ENCODE data around the gene FAM78B. TPM values are rescaled to one million over a fixed set of nuclear protein-coding genes. Genes with fewer than 3 reads are reported as not detected.

FAM78B gene
- total RNA-seq, 2 experiments from 2014 or later, result 0.11 TPM; not detected in 1

DNA sequence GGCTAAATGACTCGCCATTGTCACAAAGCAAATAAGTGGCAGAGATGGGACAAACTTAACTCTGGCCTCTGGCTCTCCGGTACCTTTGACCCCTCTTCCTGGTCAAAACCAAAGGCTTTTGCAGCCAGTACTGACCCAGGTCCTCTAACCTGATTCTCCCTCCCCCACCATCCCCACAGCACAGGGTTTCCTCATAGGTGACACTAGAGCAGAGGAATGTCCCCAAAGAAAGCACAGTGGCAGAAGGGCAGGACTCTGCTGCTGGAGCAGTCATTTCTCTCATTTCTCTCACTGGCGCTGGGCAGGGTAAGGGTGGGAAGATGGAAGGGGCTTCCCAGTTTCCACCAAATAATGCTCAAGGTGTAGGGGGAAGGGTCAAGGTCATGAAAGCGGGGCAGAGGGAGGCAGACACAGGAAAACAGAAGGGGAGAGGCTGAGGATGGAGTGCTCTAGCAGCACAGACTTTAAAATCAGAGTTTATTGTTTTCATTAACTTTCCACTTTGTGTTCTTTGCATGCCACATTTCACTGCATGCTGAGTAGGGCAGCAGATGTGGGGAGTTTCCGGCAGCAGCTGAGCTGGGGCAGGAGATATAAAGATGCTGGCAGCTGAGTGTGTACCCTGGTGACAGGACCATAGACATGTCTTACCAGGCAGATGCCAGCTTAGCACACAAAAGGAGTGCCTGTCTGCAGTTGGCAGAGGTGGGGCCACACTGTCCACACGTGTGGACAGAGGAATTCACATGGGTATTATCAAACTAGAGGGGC lies 80.5 kb downstream of the FAM78B start:
- TF ChIP-seq, protein P1, sequence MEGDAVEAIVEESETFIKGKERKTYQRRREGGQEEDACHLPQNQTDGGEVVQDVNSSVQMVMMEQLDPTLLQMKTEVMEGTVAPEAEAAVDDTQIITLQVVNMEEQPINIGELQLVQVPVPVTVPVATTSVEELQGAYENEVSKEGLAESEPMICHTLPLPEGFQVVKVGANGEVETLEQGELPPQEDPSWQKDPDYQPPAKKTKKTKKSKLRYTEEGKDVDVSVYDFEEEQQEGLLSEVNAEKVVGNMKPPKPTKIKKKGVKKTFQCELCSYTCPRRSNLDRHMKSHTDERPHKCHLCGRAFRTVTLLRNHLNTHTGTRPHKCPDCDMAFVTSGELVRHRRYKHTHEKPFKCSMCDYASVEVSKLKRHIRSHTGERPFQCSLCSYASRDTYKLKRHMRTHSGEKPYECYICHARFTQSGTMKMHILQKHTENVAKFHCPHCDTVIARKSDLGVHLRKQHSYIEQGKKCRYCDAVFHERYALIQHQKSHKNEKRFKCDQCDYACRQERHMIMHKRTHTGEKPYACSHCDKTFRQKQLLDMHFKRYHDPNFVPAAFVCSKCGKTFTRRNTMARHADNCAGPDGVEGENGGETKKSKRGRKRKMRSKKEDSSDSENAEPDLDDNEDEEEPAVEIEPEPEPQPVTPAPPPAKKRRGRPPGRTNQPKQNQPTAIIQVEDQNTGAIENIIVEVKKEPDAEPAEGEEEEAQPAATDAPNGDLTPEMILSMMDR (IDR thresholded peaks at IDR 0.05), result no peak
- ChIA-PET CTCF (no interaction called here), POLR2A (no interaction called here)
- no peaks in the 10 kb centered on the region for H3K27me3 Mint-ChIP-seq
- Histone ChIP-seq H3K27me3 (ENCODE audit: control insufficient read depth in 1 of 2, insufficient read depth in 2 of 2, low read length in 2 of 2) (no peaks in the 10 kb centered on the region), H3K4me3 (ENCODE audit: low read length) (no peak overlapping the region), H3K4me1 (ENCODE audit: insufficient read depth, low read length) (peaks cover 29% of the 10 kb centered on the region), H3K9me3 (ENCODE audit: control insufficient read depth in 1 of 2, insufficient read depth in 1 of 2, low read length in 2 of 2) (peaks cover 0 to 3% of the 10 kb centered on the region in 2 experiments), H3K36me3 (ENCODE audit: insufficient read depth, low read length) (no peaks in the 10 kb centered on the region), H3K27ac (ENCODE audit: low read depth in 1 of 2, low read length in 2 of 2) (no peak overlapping the region)
- H3K4me1 Mint-ChIP-seq (ENCODE audit: low read depth), result peaks cover 30% of the 10 kb centered on the region
- no peaks in the 10 kb centered on the region for H3K36me3 Mint-ChIP-seq (ENCODE audit: low read depth)
- H3K9me3 Mint-ChIP-seq, result no peaks in the 10 kb centered on the region
- H3K27ac Mint-ChIP-seq, result no peak overlapping the region
- DNase-seq (no peak), ATAC-seq (ENCODE audit: poor library complexity) (no peak)
- intact Hi-C loops (cut with DNase I, micrococcal nuclease), result no loop called here
- H3K4me3 Mint-ChIP-seq, result no peak overlapping the region

DNA sequence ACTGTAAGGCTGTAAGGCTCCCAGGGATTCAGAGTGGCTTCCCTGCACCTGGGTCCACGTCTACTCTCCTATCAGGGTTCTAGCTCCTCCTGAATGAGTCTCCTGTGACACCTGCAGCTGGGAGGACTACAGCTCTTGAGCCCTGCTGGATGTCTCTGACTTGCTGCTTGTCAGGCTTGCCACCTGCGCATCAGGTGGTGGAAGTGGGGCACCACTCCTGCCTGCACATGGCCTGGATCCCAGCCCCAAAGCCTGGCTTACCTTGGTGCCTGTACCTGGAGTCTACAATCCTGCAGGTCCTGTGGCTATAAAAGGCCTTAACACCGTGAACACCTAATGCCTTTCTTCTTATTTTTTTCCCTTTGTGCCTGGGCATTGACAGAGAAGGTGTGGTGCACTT lies 82.2 kb downstream of the FAM78B start:
- no peak for ATAC-seq (ENCODE audit: poor library complexity)
- intact Hi-C loops (cut with DNase I, micrococcal nuclease), result no loop called here
- POLR2A ChIA-PET, result no interaction called here

DNA sequence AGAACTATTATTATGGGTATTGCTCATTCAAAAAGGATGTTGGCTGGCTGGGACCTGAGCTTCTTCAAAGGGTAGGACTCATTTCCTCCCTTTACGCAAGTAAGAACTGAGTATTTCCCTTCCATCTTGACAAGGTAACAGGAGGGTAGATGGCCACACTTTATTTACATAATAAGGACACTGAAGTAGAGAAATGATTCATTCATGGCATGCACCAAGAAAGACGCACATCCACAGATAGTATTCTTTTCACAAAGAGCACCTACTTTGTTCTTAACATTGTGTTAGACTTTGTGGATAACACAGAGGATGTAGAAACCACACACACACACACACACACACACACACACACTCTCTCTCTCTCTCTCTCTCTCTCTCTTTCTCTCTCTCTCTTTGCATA lies 82.9 kb downstream of the FAM78B start:
- H3K4me1 ChIP-seq (ENCODE audit: insufficient read depth, low read length), result peaks cover 33% of the 10 kb centered on the region
- DNase-seq (peak in 2 of 14 experiments; percentile 4 to 34), ATAC-seq (ENCODE audit: poor library complexity) (peak; percentile 65)
- no peaks in the 10 kb centered on the region for H3K36me3 ChIP-seq (ENCODE audit: insufficient read depth, low read length)
- TF ChIP-seq, protein P1 (IDR thresholded peaks at IDR 0.05), result no peak
- ChIA-PET POLR2A (interaction anchor here (0.7 kb wide), 1 partner anchor 256 kb away, joined by 4 read pairs; no protein-coding TSS in a partner anchor), CTCF (no interaction called here)
- Mint-ChIP-seq H3K27me3 (no peaks in the 10 kb centered on the region), H3K9me3 (no peaks in the 10 kb centered on the region), H3K4me1 (ENCODE audit: low read depth) (peaks cover 41% of the 10 kb centered on the region), H3K4me3 (peak overlapping the region; percentile 62), H3K36me3 (ENCODE audit: low read depth) (no peaks in the 10 kb centered on the region), H3K27ac (peak overlapping the region; percentile 60)
- H3K27me3 ChIP-seq (ENCODE audit: control insufficient read depth in 1 of 2, insufficient read depth in 2 of 2, low read length in 2 of 2), result no peaks in the 10 kb centered on the region
- H3K9me3 ChIP-seq (ENCODE audit: control insufficient read depth in 1 of 2, insufficient read depth in 1 of 2, low read length in 2 of 2), result peaks cover 0 to 4% of the 10 kb centered on the region in 2 experiments
- H3K4me3 ChIP-seq (ENCODE audit: low read length), result no peak overlapping the region
- intact Hi-C loops (cut with DNase I, micrococcal nuclease), result no loop called here
- no peak overlapping the region for H3K27ac ChIP-seq (ENCODE audit: low read depth in 1 of 2, low read length in 2 of 2)

More for the DNA sequence above, 82.2 kb downstream of the FAM78B start:
- no peak overlapping the region for H3K27ac Mint-ChIP-seq
- no peaks in the 10 kb centered on the region for H3K27me3 Mint-ChIP-seq
- no peaks in the 10 kb centered on the region for H3K36me3 Mint-ChIP-seq (ENCODE audit: low read depth)
- H3K27ac ChIP-seq (ENCODE audit: low read depth in 1 of 2, low read length in 2 of 2), result no peak overlapping the region
- TF ChIP-seq, protein P1 (IDR thresholded peaks at IDR 0.05), result no peak
- H3K9me3 Mint-ChIP-seq, result no peaks in the 10 kb centered on the region
- peaks cover 36% of the 10 kb centered on the region for H3K4me1 ChIP-seq (ENCODE audit: insufficient read depth, low read length)
- DNase-seq, result no peak
- CTCF ChIA-PET, result no interaction called here
- H3K9me3 ChIP-seq (ENCODE audit: control insufficient read depth in 1 of 2, insufficient read depth in 1 of 2, low read length in 2 of 2), result peaks cover 0 to 4% of the 10 kb centered on the region in 2 experiments
- no peaks in the 10 kb centered on the region for H3K36me3 ChIP-seq (ENCODE audit: insufficient read depth, low read length)
- H3K4me1 Mint-ChIP-seq (ENCODE audit: low read depth), result peaks cover 41% of the 10 kb centered on the region
- no peak overlapping the region for H3K4me3 Mint-ChIP-seq
- H3K27me3 ChIP-seq (ENCODE audit: control insufficient read depth in 1 of 2, insufficient read depth in 2 of 2, low read length in 2 of 2), result no peaks in the 10 kb centered on the region
- H3K4me3 ChIP-seq (ENCODE audit: low read length), result no peak overlapping the region
